Measurements from ENCODE around the gene PPP1R12A. TPM values are rescaled to one million over a fixed set of nuclear protein-coding genes. Genes with fewer than 3 reads are reported as not detected.

The PPP1R12A gene
- total RNA-seq, 2 donors from 2014 or later = 57.5 to 79.2 TPM

- no peaks in the 10 kb centered on the region for H3K36me3 ChIP-seq
- H3K27me3 ChIP-seq = no peaks in the 10 kb centered on the region
- H3K9ac ChIP-seq (ENCODE audit: low read depth in 2 of 2, low read length in 2 of 2) = no peak overlapping the region
- no peaks in the 10 kb centered on the region for H3K9me3 ChIP-seq
- no peak overlapping the region for H3K4me3 ChIP-seq
- no peak for DNase-seq
- TF ChIP-seq CTCF (IDR thresholded peaks at IDR 0.05) = no peak
- intact Hi-C loops (cut with DNase I) = no loop called here
- no peaks in the 10 kb centered on the region for H3K4me1 ChIP-seq
- no peak overlapping the region for H3K27ac ChIP-seq
These were observed 40.2 kb upstream of the PPP1R12A start for GRCh38 chr12:79975143-79975542.

- Histone ChIP-seq H3K4me1 (no peaks in the 10 kb centered on the region), H3K36me3 (no peaks in the 10 kb centered on the region), H3K27ac (no peak overlapping the region), H3K9me3 (no peaks in the 10 kb centered on the region), H3K27me3 (no peaks in the 10 kb centered on the region), H3K4me3 (no peak overlapping the region), H3K9ac (ENCODE audit: low read depth in 2 of 2, low read length in 2 of 2) (no peak overlapping the region)
- TF ChIP-seq CTCF (IDR thresholded peaks at IDR 0.05) = no peak
- intact Hi-C loops (cut with DNase I) = no loop called here
- no peak for DNase-seq
These were observed 38.9 kb upstream of the PPP1R12A start for GRCh38 chr12:79973801-79974200.

- H3K9ac ChIP-seq (ENCODE audit: low read depth in 2 of 2, low read length in 2 of 2) = no peak overlapping the region
- no peaks in the 10 kb centered on the region for H3K36me3 ChIP-seq
- H3K4me3 ChIP-seq = no peak overlapping the region
- DNase-seq = no peak
- H3K27ac ChIP-seq = no peak overlapping the region
- no peak for TF ChIP-seq CTCF (IDR thresholded peaks at IDR 0.05)
- H3K4me1 ChIP-seq = no peaks in the 10 kb centered on the region
- intact Hi-C loops (cut with DNase I) = no loop called here
- no peaks in the 10 kb centered on the region for H3K9me3 ChIP-seq
- no peaks in the 10 kb centered on the region for H3K27me3 ChIP-seq
These were observed 29.3 kb upstream of the PPP1R12A start for GRCh38 chr12:79964100-79964627.

- Histone ChIP-seq H3K9me3 (no peaks in the 10 kb centered on the region), H3K4me1 (no peaks in the 10 kb centered on the region), H3K4me3 (no peak overlapping the region), H3K9ac (ENCODE audit: low read depth in 2 of 2, low read length in 2 of 2) (no peak overlapping the region), H3K36me3 (no peaks in the 10 kb centered on the region), H3K27me3 (no peaks in the 10 kb centered on the region), H3K27ac (no peak overlapping the region)
- DNase-seq = no peak
- intact Hi-C loops (cut with DNase I) = no loop called here
- TF ChIP-seq CTCF (IDR thresholded peaks at IDR 0.05) = no peak
These were observed 26.5 kb upstream of the PPP1R12A start for GRCh38 chr12:79961411-79961810.

GRCh38 chr12:79959484-79959883 lies 24.6 kb upstream of the PPP1R12A start:
- Histone ChIP-seq H3K9me3 (no peaks in the 10 kb centered on the region), H3K36me3 (no peaks in the 10 kb centered on the region), H3K4me1 (no peaks in the 10 kb centered on the region), H3K4me3 (no peak overlapping the region), H3K27me3 (no peaks in the 10 kb centered on the region), H3K27ac (no peak overlapping the region), H3K9ac (ENCODE audit: low read depth in 2 of 2, low read length in 2 of 2) (no peak overlapping the region)
- no peak for DNase-seq
- no peak for TF ChIP-seq CTCF (IDR thresholded peaks at IDR 0.05)
- intact Hi-C loops (cut with DNase I) = no loop called here
